Fibroblast of gingiva (primary cell): ENCODE data around the gene RIOK3.
A peak's percentile ranks its signal among the peaks of the same experiment; 100 is the strongest.
"Not testable (repeated sequence)": the region's sequence is repeated elsewhere in the genome, so short reads cannot be mapped to it uniquely, and the experiment has no call there.

Experiments
- DNase-seq: peaks from one replicate; pipeline ENCODE4 v3.0.0-alpha.2; 2011; ENCODE audit warnings: low read depth

RIOK3 gene

DNA sequence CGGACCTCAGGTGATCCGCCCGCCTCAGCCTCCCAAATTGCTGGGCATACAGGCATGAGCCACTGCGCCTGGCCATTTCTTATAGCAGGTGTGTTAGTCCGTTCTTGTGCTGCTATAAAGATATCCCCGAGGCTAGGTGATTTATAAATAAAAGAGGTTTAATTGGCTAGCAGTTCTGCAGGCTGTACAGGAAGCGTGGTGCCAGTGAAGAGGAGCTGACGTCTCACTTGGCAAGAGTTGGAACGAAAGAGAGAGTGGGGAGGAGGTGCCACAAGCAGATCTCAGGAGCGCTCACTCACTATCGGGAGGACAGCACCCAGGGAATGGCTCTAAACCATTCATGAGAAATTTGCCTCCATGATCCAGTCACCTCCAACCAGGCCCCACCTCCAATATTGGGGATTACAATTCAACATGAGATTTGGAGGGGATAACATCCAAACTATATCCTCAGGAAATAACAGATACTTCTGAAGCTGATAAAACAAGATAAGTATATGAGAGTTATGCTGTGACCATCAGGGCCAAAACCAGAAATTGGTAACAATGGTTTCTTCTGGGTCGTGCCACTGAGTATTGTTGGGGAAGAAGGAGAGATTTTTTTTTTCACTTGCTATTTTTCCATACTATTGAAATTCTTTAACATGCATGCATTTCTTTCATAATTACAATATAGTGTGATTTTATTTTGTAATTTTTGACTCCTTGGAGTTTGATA lies 42.8 kb downstream of the RIOK3 start:
- no peak for DNase-seq

- no peak for DNase-seq
Measured at GRCh38 chr18:23498117-23498516, 45.0 kb downstream of the RIOK3 start.

DNA sequence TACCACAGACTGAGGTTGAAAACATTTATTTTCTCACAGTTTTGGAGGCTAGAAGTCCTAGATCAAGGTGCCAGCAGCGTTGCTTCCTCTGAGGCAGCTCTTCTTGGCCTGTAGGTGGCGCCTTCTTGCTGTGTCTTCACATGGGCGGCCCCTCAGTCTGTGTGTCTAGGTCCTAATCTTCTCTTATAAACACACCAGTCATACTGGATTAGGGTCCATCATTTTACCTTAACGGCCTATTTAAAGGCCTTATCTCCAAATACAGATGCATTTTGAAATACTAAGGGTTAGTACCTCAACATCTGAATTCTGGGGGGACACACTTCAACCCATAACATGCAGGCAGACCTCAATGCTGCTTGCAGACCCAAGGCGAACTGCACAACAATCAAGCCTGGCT lies 45.8 kb downstream of the RIOK3 start:
- peak; percentile 68 for DNase-seq

GRCh38 chr18:23499291-23499781 lies 46.2 kb downstream of the RIOK3 start:
- peak; percentile 38 for DNase-seq

DNA sequence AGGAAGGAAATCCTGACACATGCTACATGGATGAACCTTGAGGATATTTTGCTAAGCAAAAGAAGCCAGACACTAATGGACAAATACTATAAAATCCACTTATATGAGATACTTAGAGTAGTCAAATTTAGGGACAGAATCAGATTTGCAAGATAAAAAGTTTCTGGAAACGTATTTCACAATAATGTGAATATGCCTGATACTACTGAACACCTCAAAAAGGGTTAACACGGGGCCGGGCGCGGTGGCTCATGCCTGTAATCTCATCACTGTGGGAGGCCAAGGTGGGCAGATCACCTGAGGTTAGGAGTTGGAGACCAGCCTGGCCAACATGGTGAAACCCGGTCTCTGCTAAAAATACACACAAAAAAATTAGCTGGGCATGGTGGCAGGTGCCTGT lies 48.5 kb downstream of the RIOK3 start:
- no peak for DNase-seq

GRCh38 chr18:23502516-23503037 lies 49.5 kb downstream of the RIOK3 start:
- DNase-seq: no peak

DNA sequence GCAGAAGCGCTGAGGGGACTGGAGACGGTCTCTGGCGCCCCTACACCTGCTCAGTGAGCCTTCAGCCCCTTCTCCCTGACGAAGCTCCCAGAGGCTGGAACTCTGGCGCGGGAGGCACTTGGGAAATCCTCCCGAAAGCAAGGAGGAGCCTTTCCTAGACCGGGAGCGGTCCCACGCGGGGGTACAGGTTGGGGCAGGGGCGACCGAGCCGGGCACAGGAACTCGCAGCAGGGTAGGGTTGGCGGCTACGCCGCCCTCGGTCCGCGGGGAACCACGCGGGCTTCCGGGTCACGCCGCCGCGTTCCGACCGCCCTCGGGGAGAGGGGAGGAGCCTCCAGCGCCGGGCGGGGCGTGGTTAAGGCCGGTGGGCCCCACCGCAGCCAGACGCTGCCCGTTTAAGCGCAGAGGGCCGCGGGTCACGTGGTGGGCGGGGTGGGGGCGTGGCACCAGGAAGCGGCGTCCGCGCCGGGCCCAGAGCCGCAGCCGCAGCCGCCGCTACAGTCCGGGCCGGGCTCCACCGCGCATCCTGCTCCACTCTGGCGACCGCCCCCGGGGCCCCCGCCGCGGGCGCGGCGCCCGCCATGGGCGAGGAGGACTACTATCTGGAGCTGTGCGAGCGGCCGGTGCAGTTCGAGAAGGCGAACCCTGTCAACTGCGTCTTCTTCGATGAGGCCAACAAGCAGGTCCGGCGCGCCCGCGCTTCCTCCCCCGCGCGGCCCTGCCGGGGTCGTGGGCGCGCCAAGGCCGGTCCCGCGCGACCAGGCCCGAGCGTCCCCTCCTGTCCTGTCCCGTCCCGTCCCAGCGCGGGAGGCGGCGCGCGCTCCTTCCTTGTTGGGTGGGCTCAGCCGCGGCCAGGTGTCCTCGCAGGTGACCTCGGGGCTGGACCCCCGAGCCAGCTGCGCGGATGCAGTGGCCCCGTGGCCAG lies 50.2 kb downstream of the RIOK3 start, which contains the start of gene RMC1:
Gene RMC1, plus strand, starts transcription at position 474 of the 925 bp plus-strand sequence. Its CDS starts 108 bp downstream, at position 582.
- DNase-seq: peak; percentile 92

DNA sequence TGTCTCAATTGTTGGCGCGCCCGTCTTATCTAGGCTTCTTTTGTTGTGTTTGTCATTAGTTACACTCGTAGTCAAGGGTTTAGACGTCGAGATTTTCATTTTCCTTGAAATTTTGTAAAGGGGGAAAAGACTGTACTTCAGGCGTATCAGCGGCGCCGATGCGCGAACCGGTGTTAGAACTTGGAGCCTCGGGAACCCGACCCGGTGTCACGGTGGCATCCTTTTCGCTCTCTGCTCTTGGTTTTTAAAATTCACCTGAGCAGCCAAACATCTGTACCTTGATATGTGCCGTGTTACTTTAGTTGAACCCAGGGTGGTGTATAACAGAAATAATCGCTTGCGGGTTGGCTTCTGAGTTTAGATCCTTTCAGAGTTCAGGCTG lies 50.9 kb downstream of the RIOK3 start:
- DNase-seq: no peak

- DNase-seq: no peak
Measured at GRCh38 chr18:23504720-23505119, 51.6 kb downstream of the RIOK3 start.

- no peak for DNase-seq
Measured at GRCh38 chr18:23506393-23506792, 53.3 kb downstream of the RIOK3 start.

- not testable (repeated sequence) for DNase-seq
Measured at GRCh38 chr18:23510923-23511322, 57.8 kb downstream of the RIOK3 start.

DNA sequence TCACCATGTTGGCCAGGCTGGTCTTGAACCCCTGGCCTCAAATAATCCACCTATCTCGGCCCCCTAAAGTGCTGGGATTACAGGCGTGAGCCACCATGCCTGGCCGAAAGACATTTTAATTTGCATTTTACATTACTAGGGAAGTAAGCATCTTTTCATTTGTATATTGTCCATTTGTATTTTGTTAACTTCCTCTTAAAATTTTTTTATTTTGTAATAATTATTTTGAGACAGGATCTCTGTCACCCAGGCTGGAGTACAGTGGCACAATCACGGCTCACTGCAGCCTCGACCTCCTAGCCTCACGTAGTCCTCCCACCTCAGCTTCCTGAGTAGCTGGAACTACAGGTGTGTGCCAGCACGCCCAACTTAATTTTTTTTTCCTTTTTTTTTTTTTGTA lies 59.1 kb downstream of the RIOK3 start:
- DNase-seq: not testable (repeated sequence)

DNA sequence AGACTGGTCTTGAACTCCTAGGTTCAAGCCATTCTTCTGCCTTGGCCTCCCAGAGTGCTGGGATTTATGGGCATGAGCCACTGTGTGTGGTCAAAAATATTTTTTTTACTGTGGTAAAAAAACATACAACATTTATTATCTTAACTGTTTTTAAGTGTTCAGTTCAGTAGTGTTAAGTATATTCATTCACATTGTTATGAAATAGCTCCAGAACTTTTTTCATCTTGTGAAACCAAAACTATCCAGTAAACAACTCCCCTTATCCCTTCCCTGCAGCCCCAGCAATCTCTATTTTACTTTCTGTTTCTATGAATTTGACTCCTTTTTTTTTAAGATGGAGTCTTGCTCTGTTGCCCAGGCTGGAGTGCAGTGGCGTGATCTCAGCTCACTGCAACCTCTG lies 59.6 kb downstream of the RIOK3 start:
- DNase-seq: no peak

DNA sequence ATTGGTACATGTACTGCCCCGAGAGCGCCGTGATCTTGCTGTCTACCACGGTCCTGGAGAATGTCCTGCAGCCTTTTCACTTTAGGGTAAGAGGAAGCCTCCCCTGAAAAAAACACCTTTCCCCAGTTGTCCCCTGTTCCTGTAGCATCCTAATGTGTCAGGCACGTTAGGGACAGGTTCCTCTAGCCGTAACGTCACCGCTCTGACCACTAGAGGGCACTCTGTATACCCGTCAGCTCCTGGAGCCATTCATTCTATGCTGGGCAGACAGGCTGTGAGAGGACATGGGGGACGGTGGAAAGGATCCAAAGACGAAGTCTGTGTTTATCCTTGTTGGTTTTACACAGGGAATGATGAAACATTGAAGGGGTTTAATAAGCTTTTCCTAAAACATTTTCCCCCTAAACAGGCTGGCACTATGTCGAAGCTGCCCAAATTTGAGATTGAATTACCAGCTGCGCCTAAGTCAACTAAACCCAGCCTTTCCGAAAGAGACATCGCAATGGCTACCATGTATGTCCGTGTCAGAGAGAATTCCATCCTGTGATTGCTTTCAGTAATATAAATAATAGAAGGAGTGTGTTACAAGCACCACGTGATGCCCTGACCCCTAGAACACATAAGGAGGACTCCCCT lies 62.9 kb downstream of the RIOK3 start:
- peak; percentile 72 for DNase-seq

GRCh38 chr18:23519734-23520133 lies 66.6 kb downstream of the RIOK3 start:
- no peak for DNase-seq

- no peak for DNase-seq
Measured at GRCh38 chr18:23521271-23521670, 68.2 kb downstream of the RIOK3 start.

GRCh38 chr18:23521907-23522306 lies 68.8 kb downstream of the RIOK3 start:
- no peak for DNase-seq

DNA sequence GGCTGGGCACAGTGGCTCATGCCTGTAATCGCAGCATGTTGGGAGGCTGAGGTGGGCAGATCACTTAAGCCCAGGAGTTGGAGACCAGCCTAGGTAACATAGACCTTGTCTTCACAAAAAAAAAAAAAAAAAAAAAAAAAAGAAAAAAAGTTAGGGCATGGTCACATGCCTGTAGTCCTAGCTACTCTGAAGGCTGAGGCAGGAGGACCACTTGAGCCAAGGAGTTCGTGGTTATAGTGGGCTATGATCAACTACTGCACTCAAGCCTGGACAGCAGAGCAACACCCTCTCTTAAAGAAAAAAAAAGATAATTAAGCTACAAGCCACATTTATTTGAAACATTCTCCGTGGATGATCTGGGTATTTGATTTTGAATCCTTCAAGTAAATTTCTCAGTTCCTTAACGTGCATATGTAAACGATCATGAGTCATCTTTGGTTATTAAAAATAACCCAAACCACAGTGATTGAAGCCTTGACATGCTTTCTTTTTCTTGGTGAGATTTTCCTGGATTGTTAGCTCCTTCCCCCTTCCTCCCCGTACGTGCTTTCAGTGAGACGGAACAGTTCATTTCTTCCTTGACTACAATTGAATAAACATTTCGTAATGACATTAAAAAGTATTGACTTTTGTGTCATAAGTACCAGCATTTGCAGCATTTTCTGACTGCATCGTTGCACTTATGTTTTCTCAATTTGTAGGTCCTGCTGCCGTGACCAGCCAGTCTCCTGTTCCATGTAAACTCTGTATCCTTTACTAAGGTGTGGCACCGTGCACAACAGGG lies 70.5 kb downstream of the RIOK3 start:
- peak; percentile 69 for DNase-seq

DNA sequence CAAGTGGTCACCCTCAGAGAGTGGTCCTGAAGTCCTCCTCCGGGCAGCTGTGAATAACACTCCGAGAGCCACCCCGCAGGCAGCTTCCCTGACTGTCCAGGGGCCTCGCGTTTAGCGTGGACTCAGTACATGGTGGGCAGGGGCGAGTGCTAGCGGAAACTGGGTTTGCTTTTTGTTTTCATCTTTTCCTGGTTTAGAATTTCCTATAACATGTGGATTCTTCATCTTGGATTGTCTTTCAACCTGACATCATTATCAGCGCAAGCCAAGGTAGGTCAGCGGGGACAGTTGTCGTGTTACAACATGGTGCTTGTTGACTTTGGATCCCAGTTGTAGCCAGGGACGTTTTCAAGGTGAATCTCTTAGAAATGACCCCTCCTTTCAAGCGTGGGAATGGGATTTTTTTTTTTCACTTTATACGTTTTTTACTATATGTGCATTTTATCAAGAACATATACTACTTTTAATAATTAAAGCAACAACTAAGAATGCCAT lies 71.2 kb downstream of the RIOK3 start:
- DNase-seq: no peak

DNA sequence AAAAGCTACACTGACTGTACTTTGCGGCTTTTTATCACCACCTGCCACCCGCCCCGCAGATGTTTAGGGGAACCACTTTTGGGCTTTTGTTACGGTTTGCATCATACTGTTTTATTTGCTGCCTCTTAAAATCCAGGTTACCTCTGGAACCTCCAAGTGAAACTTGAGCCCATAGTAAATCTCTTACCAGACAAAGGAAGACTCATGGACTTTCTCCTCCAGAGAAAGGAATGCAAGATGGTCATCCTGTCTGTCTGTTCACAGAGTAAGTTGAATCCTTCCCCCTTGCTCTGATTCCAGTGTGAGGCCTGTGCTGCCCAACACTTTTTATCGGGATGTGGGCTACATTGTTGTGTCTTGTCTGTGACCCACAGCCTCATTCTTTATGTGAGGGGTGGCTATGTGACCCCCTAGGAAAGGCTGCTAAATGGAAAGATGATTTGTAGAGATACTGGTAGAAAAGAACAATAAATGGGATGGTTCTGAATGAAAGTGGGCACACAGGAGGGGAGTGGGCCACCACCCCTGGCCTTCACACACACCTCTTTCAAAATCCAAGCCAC lies 73.5 kb downstream of the RIOK3 start:
- DNase-seq: no peak
